CD4-positive, alpha-beta memory T cell (primary cell): ENCODE results near the gene ZBTB45. TPM values are rescaled to one million over a fixed set of nuclear protein-coding genes. Genes with fewer than 3 reads are reported as not detected.

Source experiments
- CTCF ChIA-PET: fragments of 350-600 bp; sonication (Branson Sonifier 250); formaldehyde crosslinking; loops from one replicate; lab custom pipeline; 2021; ENCODE audit warnings: inconsistent platforms; ENCODE audit not compliant: partially characterized antibody; lab: Charles Lee
- POLR2A ChIA-PET: fragments of 350-600 bp; sonication (Branson Sonifier 250); formaldehyde crosslinking; loops from one replicate; lab custom pipeline; 2021; ENCODE audit not compliant: partially characterized antibody; lab: Charles Lee
- DNase-seq, 5 donors: peaks; one replicate each; pipeline versions ENCODE4 v3.0.0 to v3.0.0-alpha.2; 2020 to 2022; ENCODE audit warnings: mixed read lengths in 1 of 5
- H3K27ac ChIP-seq: one replicate; pipeline ENCODE4 v1.7.0; 2013; ENCODE audit warnings: low read depth, low read length
- H3K27me3 ChIP-seq: 2 replicates; pipeline ENCODE4 v1.7.0; 2013; ENCODE audit warnings: mild to moderate bottlenecking, low read length, moderate library complexity; ENCODE audit not compliant: insufficient read depth
- H3K36me3 ChIP-seq: 2 replicates; pipeline ENCODE4 v1.7.0; 2013; ENCODE audit warnings: mild to moderate bottlenecking, low read length, moderate library complexity; ENCODE audit not compliant: insufficient read depth
- H3K4me1 ChIP-seq: 2 replicates; pipeline ENCODE4 v1.7.0; 2013; ENCODE audit warnings: mild to moderate bottlenecking, low read length, moderate library complexity; ENCODE audit not compliant: insufficient read depth
- H3K4me3 ChIP-seq, 2 donors: one replicate each; pipeline ENCODE4 v1.7.0; 2013; ENCODE audit warnings: low read length in 2 of 2, mild to moderate bottlenecking in 1 of 2
- H3K9me3 ChIP-seq, 2 donors: one replicate each; pipeline ENCODE4 v1.7.0; 2013; ENCODE audit warnings: low read length in 2 of 2, control low read depth in 1 of 2; ENCODE audit not compliant: control insufficient read depth in 1 of 2
- H3K27ac Mint-ChIP-seq, 7 donors: one replicate each; pipeline ENCODE4 v1.8.0; 2020 to 2021; ENCODE audit warnings: mixed read lengths in 7 of 7, mild to moderate bottlenecking in 6 of 7, inconsistent platforms in 3 of 7, moderate library complexity in 3 of 7
- H3K27me3 Mint-ChIP-seq, 2 donors: one replicate each; pipeline ENCODE4 v1.8.0; 2020 to 2021; ENCODE audit warnings: mixed read lengths in 2 of 2
- H3K36me3 Mint-ChIP-seq, 2 donors: one replicate each; pipeline ENCODE4 v1.8.0; 2020 to 2021; ENCODE audit warnings: mixed read lengths in 2 of 2, inconsistent platforms in 1 of 2, mild to moderate bottlenecking in 1 of 2
- H3K4me1 Mint-ChIP-seq, 4 donors: one replicate each; pipeline ENCODE4 v1.8.0; 2020 to 2021; ENCODE audit warnings: mixed read lengths in 4 of 4, mild to moderate bottlenecking in 1 of 4
- H3K4me3 Mint-ChIP-seq, 8 donors: one replicate each; pipeline ENCODE4 v1.8.0; 2020 to 2021; ENCODE audit warnings: mixed read lengths in 8 of 8, mild to moderate bottlenecking in 7 of 8, moderate library complexity in 6 of 8, inconsistent platforms in 3 of 8
- H3K9me3 Mint-ChIP-seq, 8 donors: one replicate each; pipeline ENCODE4 v1.8.0; 2020 to 2021; ENCODE audit warnings: mixed read lengths in 8 of 8, mild to moderate bottlenecking in 5 of 8, inconsistent platforms in 3 of 8, moderate library complexity in 1 of 8
- intact Hi-C: fragments of 100-400 bp; cut with micrococcal nuclease; formaldehyde crosslinking; loops from one replicate; pipeline ENCODE4 v1.15.1; 2023
- polyA plus RNA-seq, 2 donors: library from polyadenylated mRNA; unstranded; fragments of 300-500 nt; fragmentation: Illumina TruSeq; gene quantifications; one replicate each; pipeline ENCODE4 v1.2.3, GENCODE V29; 2021
- total RNA-seq, 2 experiments: library from RNA; stranded (reverse); gene quantifications; one replicate each; pipeline ENCODE4 v1.2.3, GENCODE V29; 2021

Gene ZBTB45
- total and polyA plus RNA-seq, 4 experiments from 2014 or later: 1.9 to 19.8 (median 13.0) TPM

DNA sequence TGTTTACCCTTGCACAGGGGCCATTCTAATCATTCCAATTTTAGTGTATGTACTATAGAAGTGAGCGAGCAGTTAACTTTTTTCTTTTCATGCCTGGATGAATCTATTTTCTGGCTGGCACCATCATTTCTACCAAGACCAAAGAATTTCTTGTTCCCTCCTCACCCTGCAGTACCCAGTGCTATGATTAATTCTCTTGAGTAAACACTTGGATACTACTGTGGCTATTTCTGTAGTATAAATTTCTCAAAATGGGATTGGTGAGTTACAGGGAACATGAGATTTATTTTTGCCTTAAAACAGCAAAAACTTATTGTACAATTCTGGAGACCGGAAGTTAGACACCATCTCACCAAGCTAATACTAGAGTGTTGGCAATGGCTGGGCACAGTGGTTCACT lies 35.8 kb downstream of the ZBTB45 start:
- H3K27me3 ChIP-seq: no peaks in the 10 kb centered on the region
- no peaks in the 10 kb centered on the region for H3K36me3 ChIP-seq
- Mint-ChIP-seq H3K4me1 (peaks cover 0 to 2% (median 0%) of the 10 kb centered on the region in 4 donors), H3K27me3 (no peaks in the 10 kb centered on the region), H3K36me3 (peaks cover 0 to 9% of the 10 kb centered on the region in 2 donors), H3K27ac (no peak overlapping the region), H3K9me3 (no peaks in the 10 kb centered on the region), H3K4me3 (no peak overlapping the region)
- H3K9me3 ChIP-seq: no peaks in the 10 kb centered on the region
- intact Hi-C loops: no loop called here
- CTCF ChIA-PET: no interaction called here
- peaks cover 1% of the 10 kb centered on the region for H3K4me1 ChIP-seq
- POLR2A ChIA-PET: interaction anchor here (0.6 kb wide), 1 partner anchor 19 kb away, joined by 3 read pairs; no protein-coding TSS in a partner anchor
- DNase-seq: no peak
- H3K27ac ChIP-seq: no peak overlapping the region
- no peak overlapping the region for H3K4me3 ChIP-seq

DNA sequence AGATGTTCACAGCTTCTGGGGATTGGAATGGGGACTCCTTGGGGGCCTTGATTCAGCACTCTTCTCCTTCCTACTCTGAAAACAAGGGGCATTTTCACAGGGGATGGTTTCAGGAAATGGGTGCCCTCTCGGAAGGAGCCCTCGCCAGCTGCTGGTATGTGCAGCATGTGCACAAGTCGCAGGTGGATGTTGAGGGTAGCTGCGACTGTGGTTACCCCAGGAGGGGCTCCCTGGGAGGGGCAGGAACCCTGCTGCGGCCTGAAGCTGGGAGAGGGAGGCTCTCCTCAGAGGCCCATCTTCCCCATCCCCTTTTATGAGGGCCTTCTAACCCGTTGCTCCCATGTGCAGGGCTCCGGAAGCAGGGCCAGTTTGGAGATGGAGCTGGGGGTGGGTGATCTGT lies 37.2 kb downstream of the ZBTB45 start:
- Histone ChIP-seq H3K27ac (no peak overlapping the region), H3K4me1 (no peaks in the 10 kb centered on the region), H3K4me3 (no peak overlapping the region), H3K27me3 (no peaks in the 10 kb centered on the region), H3K9me3 (no peaks in the 10 kb centered on the region), H3K36me3 (no peaks in the 10 kb centered on the region)
- Mint-ChIP-seq H3K9me3 (no peaks in the 10 kb centered on the region), H3K4me1 (peaks cover 0 to 2% (median under 1%) of the 10 kb centered on the region in 4 donors), H3K36me3 (peaks cover 0 to 9% of the 10 kb centered on the region in 2 donors), H3K27ac (peak overlapping the region in 1 of 7 donors; percentile 41), H3K4me3 (no peak overlapping the region), H3K27me3 (no peaks in the 10 kb centered on the region)
- intact Hi-C loops: no loop called here
- DNase-seq: no peak
- ChIA-PET CTCF (interaction anchor here (0.6 kb wide), 1 partner anchor 10 kb away, joined by 3 read pairs; no protein-coding TSS in a partner anchor), POLR2A (no interaction called here)

DNA sequence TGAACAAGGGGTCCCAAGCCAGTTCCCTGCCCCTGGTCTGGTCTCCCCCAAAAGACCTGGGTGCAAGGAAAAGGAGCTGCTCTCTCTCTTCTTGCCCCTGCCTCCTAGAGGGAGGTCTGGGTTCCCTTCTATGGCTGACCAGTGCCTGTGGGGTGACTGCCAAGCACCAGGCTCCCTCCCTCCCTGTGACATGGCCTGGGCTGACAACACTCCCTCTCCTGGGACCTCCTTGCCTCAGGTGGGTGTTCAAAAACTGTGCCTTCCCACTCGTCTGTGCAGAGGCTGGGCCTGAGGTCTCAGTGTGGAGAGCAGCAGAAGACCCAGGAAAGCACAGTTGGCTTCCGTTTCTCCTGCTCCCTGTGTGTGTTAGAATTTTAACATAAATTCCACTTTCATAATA lies 38.8 kb downstream of the ZBTB45 start:
- ChIA-PET POLR2A (interaction anchor here (1.1 kb wide), 1 partner anchor 19 kb away, joined by 3 read pairs; no protein-coding TSS in a partner anchor), CTCF (interaction anchor here (0.5 to 1.2 kb wide), 2 partner anchors 41 to 100 kb away, joined by 4 to 5 read pairs; no protein-coding TSS in a partner anchor)
- DNase-seq: no peak
- Mint-ChIP-seq H3K27me3 (no peaks in the 10 kb centered on the region), H3K36me3 (peaks cover 0 to 10% of the 10 kb centered on the region in 2 donors), H3K4me1 (peaks cover 5 to 14% (median 9%) of the 10 kb centered on the region in 4 donors), H3K27ac (no peak overlapping the region), H3K4me3 (peak overlapping the region in 1 of 8 donors; percentile 20), H3K9me3 (no peaks in the 10 kb centered on the region)
- no peak overlapping the region for H3K27ac ChIP-seq
- no peaks in the 10 kb centered on the region for H3K9me3 ChIP-seq
- intact Hi-C loops: no loop called here
- H3K27me3 ChIP-seq: no peaks in the 10 kb centered on the region
- peaks cover 9% of the 10 kb centered on the region for H3K4me1 ChIP-seq
- no peaks in the 10 kb centered on the region for H3K36me3 ChIP-seq
- no peak overlapping the region for H3K4me3 ChIP-seq

- no peak overlapping the region for H3K4me3 Mint-ChIP-seq
- CTCF ChIA-PET: no interaction called here
- no peaks in the 10 kb centered on the region for H3K36me3 ChIP-seq
- intact Hi-C loops: no loop called here
- H3K27ac ChIP-seq: no peak overlapping the region
- DNase-seq: no peak
- no peaks in the 10 kb centered on the region for H3K27me3 Mint-ChIP-seq
- no peaks in the 10 kb centered on the region for H3K27me3 ChIP-seq
- H3K9me3 Mint-ChIP-seq: no peaks in the 10 kb centered on the region
- no peaks in the 10 kb centered on the region for H3K9me3 ChIP-seq
- no peak overlapping the region for H3K27ac Mint-ChIP-seq
- peaks cover 10% of the 10 kb centered on the region for H3K4me1 ChIP-seq
- H3K4me3 ChIP-seq: no peak overlapping the region
- H3K36me3 Mint-ChIP-seq: peaks cover 0 to 13% of the 10 kb centered on the region in 2 donors
- peaks cover 6 to 17% (median 11%) of the 10 kb centered on the region in 4 donors for H3K4me1 Mint-ChIP-seq
- POLR2A ChIA-PET: interaction anchor here (1.1 kb wide), 1 partner anchor 19 kb away, joined by 3 read pairs; no protein-coding TSS in a partner anchor
Observed at GRCh38 chr19:58480481-58480830, 39.2 kb downstream of the ZBTB45 start.

DNA sequence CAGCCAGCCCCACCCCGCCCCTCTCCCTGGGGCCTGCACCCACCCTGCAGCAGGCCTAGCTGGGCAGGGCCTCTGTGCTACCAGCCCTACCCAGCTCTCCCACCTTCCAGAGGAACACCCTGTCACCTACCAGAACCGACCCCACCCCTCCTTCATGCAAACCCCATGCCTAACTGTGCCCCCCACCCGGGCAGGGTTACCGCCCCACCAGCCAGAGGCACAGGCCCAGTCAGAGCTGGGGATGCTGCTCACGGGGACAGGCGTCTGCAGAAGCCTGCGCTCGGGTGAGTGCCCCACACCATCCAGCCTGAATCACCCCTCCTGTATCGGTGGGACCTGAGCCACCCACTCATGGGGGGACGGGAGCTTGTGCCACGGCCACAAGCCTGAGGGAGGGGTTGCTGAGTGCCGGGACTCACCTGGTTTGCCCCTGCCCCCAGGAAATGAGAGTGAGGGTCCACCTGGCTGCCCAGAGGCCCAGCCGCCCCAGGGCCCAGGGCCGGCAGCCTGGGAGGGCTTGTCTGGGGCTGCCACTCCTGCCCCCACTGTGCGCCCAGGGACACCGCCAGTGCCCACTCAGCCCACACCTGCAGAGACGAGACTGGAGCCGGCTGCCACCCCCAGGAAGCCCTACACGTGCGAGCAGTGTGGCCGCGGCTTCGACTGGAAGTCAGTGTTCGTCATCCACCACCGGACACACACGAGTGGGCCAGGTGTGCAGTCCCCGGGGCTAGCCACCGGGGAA lies 39.7 kb downstream of the ZBTB45 start:
- Mint-ChIP-seq H3K36me3 (peaks cover 0 to 13% of the 10 kb centered on the region in 2 donors), H3K9me3 (no peaks in the 10 kb centered on the region), H3K4me1 (peaks cover 9 to 23% (median 16%) of the 10 kb centered on the region in 4 donors), H3K4me3 (no peak overlapping the region), H3K27me3 (no peaks in the 10 kb centered on the region), H3K27ac (no peak overlapping the region)
- no peak overlapping the region for H3K27ac ChIP-seq
- no peaks in the 10 kb centered on the region for H3K9me3 ChIP-seq
- peaks cover 16% of the 10 kb centered on the region for H3K4me1 ChIP-seq
- DNase-seq: no peak
- POLR2A ChIA-PET: no interaction called here
- H3K36me3 ChIP-seq: no peaks in the 10 kb centered on the region
- CTCF ChIA-PET: no interaction called here
- no peak overlapping the region for H3K4me3 ChIP-seq
- H3K27me3 ChIP-seq: no peaks in the 10 kb centered on the region
- intact Hi-C loops: loop anchor here (5.0 kb wide), 2 partner anchors 37 to 253 kb away; partner anchors contain the start of genes ZBTB45 and ZNF544

- POLR2A ChIA-PET: no interaction called here
- DNase-seq: no peak
- CTCF ChIA-PET: no interaction called here
- intact Hi-C loops: loop anchor here (5.0 kb wide), 2 partner anchors 38 to 252 kb away; partner anchors contain the start of genes ZBTB45 and ZNF544
- Histone ChIP-seq H3K4me1 (peaks cover 17% of the 10 kb centered on the region), H3K27ac (no peak overlapping the region), H3K4me3 (no peak overlapping the region), H3K36me3 (no peaks in the 10 kb centered on the region), H3K9me3 (no peaks in the 10 kb centered on the region), H3K27me3 (no peaks in the 10 kb centered on the region)
- H3K4me1 Mint-ChIP-seq: peaks cover 11 to 27% (median 19%) of the 10 kb centered on the region in 4 donors
- H3K4me3 Mint-ChIP-seq: peak overlapping the region in 1 of 8 donors; percentile 52
- H3K27ac Mint-ChIP-seq: peak overlapping the region in 2 of 7 donors; percentile 71 to 81
- H3K36me3 Mint-ChIP-seq: peaks cover 0 to 13% of the 10 kb centered on the region in 2 donors
- H3K27me3 Mint-ChIP-seq: no peaks in the 10 kb centered on the region
- H3K9me3 Mint-ChIP-seq: no peaks in the 10 kb centered on the region
Observed at GRCh38 chr19:58479303-58479702, 40.3 kb downstream of the ZBTB45 start.

GRCh38 chr19:58477871-58478270 lies 41.7 kb downstream of the ZBTB45 start:
- Histone ChIP-seq H3K4me1 (peaks cover 17% of the 10 kb centered on the region), H3K36me3 (peaks cover 1% of the 10 kb centered on the region), H3K27me3 (no peaks in the 10 kb centered on the region), H3K9me3 (no peaks in the 10 kb centered on the region), H3K4me3 (no peak overlapping the region), H3K27ac (no peak overlapping the region)
- Mint-ChIP-seq H3K4me1 (peaks cover 11 to 33% (median 19%) of the 10 kb centered on the region in 4 donors), H3K27me3 (no peaks in the 10 kb centered on the region), H3K4me3 (peak overlapping the region in 1 of 8 donors; percentile 31), H3K27ac (peak overlapping the region in 3 of 7 donors; percentile 68 to 92 (median 70)), H3K9me3 (no peaks in the 10 kb centered on the region), H3K36me3 (peaks cover 0 to 16% of the 10 kb centered on the region in 2 donors)
- POLR2A ChIA-PET: interaction anchor here (1.4 kb wide), 1 partner anchor 35 kb away, joined by 4 read pairs; no protein-coding TSS in a partner anchor
- intact Hi-C loops: loop anchor here (5.0 kb wide), 2 partner anchors 39 to 251 kb away; partner anchors contain the start of genes ZBTB45 and ZNF544
- CTCF ChIA-PET: no interaction called here
- no peak for DNase-seq
